Upper lobe of left lung (tissue), 4 donors: Measurements from ENCODE around the gene ALKBH4.

Experiments used
- CTCF ChIP-seq, 6 experiments: fragments of 450-650 bp in 4 of 6; fragments of 200-600 bp in 2 of 6; sonication (generic) in 2 of 6; IDR thresholded peaks; one replicate each; pipeline ENCODE4 v1.5.1; 2016 to 2019; ENCODE audit warnings: antibody characterized with exemption in 6 of 6
- EP300 ChIP-seq, 4 donors: sonication (generic); formaldehyde crosslinking; IDR thresholded peaks; one replicate each; pipeline ENCODE4 v1.5.1; 2017; ENCODE audit warnings: antibody characterized with exemption in 4 of 4, control low read depth in 2 of 4

DNA sequence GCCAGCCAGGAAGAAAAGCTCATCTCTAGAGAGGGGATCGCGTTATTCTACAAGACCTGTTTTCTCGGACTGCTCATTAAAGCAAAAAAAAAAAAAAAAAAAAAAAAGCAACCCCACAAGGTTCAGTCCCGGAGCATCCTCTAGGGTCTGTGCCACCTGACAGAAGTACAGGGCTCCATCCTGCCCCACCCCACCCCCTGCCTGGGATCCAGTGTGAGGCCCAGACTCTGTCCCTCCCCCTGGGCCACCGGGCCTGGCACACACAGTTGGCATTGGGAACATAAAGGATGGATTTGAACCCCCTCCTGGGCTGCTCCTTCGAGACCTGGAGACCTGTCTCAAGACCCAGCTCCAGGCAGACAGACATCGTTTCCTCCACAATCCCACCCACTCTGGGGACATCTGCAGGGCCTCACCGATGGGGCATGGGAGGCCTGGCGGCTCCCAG lies 30.6 kb downstream of the ALKBH4 start:
- TF ChIP-seq CTCF (IDR thresholded peaks at IDR 0.05) (no peak), EP300 (IDR thresholded peaks at IDR 0.05) (no peak)
